Measurements from ENCODE around the gene HNRNPLL.
A peak's percentile ranks its signal among the peaks of the same experiment; 100 is the strongest.

Gene HNRNPLL

DNA sequence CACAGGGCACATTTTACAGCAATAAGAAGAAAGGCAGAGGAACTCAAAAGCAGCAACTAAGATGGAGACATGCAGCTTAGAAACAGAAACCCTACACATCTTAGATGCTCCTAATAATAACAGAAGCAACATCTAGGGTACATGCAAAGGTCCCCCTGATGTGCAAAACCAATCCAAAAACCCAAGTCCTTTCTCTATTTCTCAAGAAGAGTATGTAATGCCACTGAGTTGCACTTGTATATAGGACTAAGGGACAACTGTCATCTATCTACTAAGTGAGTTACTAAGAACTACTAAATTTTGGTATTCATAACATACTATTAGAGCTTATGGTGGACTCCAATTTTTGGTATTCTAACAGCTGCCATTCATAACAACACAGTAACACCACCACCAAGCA is 28.4 kb downstream of the HNRNPLL start:
- Histone ChIP-seq H2AFZ (ENCODE audit: low read depth) (no peak overlapping the region), H3K36me3 (ENCODE audit: insufficient read depth) (no peaks in the 10 kb centered on the region)

DNA sequence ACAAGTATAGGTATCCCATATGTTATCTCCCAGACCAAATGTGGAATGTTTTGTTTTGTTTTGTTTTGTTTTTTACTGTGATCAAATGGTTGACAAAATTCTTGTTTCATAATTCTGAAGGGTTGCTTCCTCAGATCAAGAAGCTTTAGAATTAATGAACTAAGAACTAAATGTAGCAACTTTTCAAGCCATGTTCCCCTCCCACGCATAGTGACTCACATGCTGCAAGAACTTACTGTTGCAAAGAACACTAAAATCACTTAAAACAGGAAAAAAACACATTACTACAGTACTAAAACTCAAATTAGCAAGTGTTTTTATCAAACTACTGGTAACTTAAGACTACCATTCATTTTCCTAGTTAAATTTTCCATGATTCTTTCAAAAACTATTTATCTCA is 30.6 kb downstream of the HNRNPLL start:
- Histone ChIP-seq H3K27me3 (ENCODE audit: insufficient read depth, low read depth) (no peaks in the 10 kb centered on the region), H3K79me2 (ENCODE audit: insufficient read depth, low read depth) (no peaks in the 10 kb centered on the region), H3K27ac (no peak overlapping the region), H3K36me3 (ENCODE audit: insufficient read depth) (no peaks in the 10 kb centered on the region), H4K20me1 (ENCODE audit: insufficient read depth) (no peaks in the 10 kb centered on the region), H3K4me3 (IDR thresholded peaks at IDR 0.05; ENCODE audit: insufficient read depth, low read depth, low read length) (no peak overlapping the region), H3K4me2 (no peak overlapping the region), H3K9ac (no peak overlapping the region), H2AFZ (ENCODE audit: low read depth) (no peak overlapping the region), H3K4me1 (ENCODE audit: low read depth, poor library complexity, severe bottlenecking) (peaks cover 17% of the 10 kb centered on the region)
- TF ChIP-seq, protein P1, sequence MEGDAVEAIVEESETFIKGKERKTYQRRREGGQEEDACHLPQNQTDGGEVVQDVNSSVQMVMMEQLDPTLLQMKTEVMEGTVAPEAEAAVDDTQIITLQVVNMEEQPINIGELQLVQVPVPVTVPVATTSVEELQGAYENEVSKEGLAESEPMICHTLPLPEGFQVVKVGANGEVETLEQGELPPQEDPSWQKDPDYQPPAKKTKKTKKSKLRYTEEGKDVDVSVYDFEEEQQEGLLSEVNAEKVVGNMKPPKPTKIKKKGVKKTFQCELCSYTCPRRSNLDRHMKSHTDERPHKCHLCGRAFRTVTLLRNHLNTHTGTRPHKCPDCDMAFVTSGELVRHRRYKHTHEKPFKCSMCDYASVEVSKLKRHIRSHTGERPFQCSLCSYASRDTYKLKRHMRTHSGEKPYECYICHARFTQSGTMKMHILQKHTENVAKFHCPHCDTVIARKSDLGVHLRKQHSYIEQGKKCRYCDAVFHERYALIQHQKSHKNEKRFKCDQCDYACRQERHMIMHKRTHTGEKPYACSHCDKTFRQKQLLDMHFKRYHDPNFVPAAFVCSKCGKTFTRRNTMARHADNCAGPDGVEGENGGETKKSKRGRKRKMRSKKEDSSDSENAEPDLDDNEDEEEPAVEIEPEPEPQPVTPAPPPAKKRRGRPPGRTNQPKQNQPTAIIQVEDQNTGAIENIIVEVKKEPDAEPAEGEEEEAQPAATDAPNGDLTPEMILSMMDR (conservative IDR thresholded peaks at IDR 0.05; ENCODE audit: low read depth, low read length), result no peak

More for the DNA sequence above, 28.4 kb downstream of the HNRNPLL start:
- Histone ChIP-seq H3K4me3 (IDR thresholded peaks at IDR 0.05; ENCODE audit: insufficient read depth, low read depth, low read length) (no peak overlapping the region), H3K4me2 (peak overlapping the region; percentile 33), H3K4me1 (ENCODE audit: low read depth, poor library complexity, severe bottlenecking) (peaks cover 17% of the 10 kb centered on the region), H3K27me3 (ENCODE audit: insufficient read depth, low read depth) (no peaks in the 10 kb centered on the region), H3K27ac (no peak overlapping the region), H3K79me2 (ENCODE audit: insufficient read depth, low read depth) (no peaks in the 10 kb centered on the region), H3K9ac (no peak overlapping the region), H4K20me1 (ENCODE audit: insufficient read depth) (no peaks in the 10 kb centered on the region)
- TF ChIP-seq, protein P1 (conservative IDR thresholded peaks at IDR 0.05; ENCODE audit: low read depth, low read length), result no peak

DNA sequence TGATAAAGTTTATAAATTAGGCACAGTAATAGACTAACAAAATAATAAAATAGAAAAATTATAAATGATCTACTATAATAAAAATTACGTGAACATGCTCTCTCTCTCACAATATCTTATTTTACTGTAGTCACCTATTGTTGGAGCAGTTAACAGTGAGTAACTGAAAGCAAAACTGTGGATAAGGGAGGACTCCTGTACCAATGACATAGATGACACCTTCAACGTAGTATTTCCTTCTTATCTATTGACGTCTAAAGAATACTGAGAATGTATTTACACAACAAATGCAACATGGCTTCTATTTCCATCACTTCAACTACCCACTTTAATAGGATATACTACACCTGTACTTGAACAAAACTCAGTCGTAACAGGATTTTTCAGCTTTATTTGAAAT is 31.5 kb downstream of the HNRNPLL start:
- H3K4me3 ChIP-seq (IDR thresholded peaks at IDR 0.05; ENCODE audit: insufficient read depth, low read depth, low read length), result no peak overlapping the region
- no peaks in the 10 kb centered on the region for H3K79me2 ChIP-seq (ENCODE audit: insufficient read depth, low read depth)
- H2AFZ ChIP-seq (ENCODE audit: low read depth), result no peak overlapping the region
- no peak overlapping the region for H3K4me2 ChIP-seq
- no peaks in the 10 kb centered on the region for H3K36me3 ChIP-seq (ENCODE audit: insufficient read depth)
- TF ChIP-seq, protein P1 (conservative IDR thresholded peaks at IDR 0.05; ENCODE audit: low read depth, low read length), result no peak
- H3K9ac ChIP-seq, result no peak overlapping the region
- no peak overlapping the region for H3K27ac ChIP-seq
- H3K27me3 ChIP-seq (ENCODE audit: insufficient read depth, low read depth), result no peaks in the 10 kb centered on the region
- peaks cover 17% of the 10 kb centered on the region for H3K4me1 ChIP-seq (ENCODE audit: low read depth, poor library complexity, severe bottlenecking)
- H4K20me1 ChIP-seq (ENCODE audit: insufficient read depth), result no peaks in the 10 kb centered on the region

DNA sequence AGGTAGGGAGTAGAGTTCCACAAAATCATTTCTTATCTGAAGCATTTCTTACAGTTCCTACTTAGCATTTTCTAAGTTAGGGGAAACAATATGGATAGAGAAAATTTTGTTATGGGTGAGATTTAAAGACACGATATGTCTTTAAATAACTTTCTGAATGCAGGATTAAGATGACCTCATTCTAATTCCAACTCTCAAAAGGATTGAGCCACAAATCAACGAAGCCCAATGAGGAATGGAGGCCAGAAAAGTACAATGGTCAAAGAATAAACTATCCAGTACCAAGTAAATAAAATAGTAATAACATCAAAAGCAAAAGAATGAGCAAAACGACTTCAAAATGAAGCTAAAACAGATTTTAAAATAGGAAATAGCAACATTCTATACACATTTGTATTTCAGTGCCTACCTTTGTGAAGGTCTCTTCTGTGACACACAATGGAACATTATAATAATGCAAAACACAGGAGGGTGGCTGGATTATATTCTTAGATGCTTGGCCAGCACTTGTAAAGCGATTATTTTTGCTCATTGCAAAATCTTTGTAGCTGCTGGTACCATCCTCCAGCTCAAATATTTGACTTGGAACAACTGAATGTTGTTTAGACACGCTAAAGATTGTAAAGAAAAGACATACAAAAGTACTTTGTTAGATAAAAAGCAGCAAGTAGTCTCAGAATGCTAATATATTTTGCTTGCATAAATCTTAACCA is 33.8 kb downstream of the HNRNPLL start:
- H3K4me2 ChIP-seq, result no peak overlapping the region
- no peak overlapping the region for H3K4me3 ChIP-seq (IDR thresholded peaks at IDR 0.05; ENCODE audit: insufficient read depth, low read depth, low read length)
- no peaks in the 10 kb centered on the region for H3K27me3 ChIP-seq (ENCODE audit: insufficient read depth, low read depth)
- no peaks in the 10 kb centered on the region for H3K79me2 ChIP-seq (ENCODE audit: insufficient read depth, low read depth)
- H3K4me1 ChIP-seq (ENCODE audit: low read depth, poor library complexity, severe bottlenecking), result peaks cover 8% of the 10 kb centered on the region
- H4K20me1 ChIP-seq (ENCODE audit: insufficient read depth), result no peaks in the 10 kb centered on the region
- TF ChIP-seq, protein P1 (conservative IDR thresholded peaks at IDR 0.05; ENCODE audit: low read depth, low read length), result no peak
- no peak overlapping the region for H3K27ac ChIP-seq
- no peak overlapping the region for H3K9ac ChIP-seq
- H3K36me3 ChIP-seq (ENCODE audit: insufficient read depth), result no peaks in the 10 kb centered on the region
- H2AFZ ChIP-seq (ENCODE audit: low read depth), result no peak overlapping the region

All from KMS-11 (cell line).